ENCODE results near the gene UBL4B.

UBL4B gene

DNA sequence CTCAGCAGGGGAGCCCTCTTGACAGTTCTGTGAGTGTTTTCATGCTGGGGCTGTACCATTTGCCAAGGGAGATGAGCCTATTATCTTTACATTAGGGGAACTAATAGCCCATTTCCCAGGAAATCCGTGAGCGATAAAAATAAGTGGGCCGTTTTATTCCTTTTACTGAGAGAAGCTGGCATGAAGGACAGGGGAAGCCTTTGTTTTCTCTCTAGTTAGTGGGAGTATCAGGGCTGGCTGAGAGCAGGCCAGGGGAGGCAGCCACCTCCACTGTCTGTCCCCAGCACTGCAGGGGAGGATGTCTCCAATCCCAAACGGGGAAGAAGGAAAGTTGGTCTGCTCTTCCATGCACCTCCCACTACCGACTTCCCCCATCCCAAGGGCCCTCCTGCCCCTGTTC lies 2.5 kb downstream of the UBL4B start:
- FAIRE-seq, result no peak
- TF ChIP-seq, protein P1, sequence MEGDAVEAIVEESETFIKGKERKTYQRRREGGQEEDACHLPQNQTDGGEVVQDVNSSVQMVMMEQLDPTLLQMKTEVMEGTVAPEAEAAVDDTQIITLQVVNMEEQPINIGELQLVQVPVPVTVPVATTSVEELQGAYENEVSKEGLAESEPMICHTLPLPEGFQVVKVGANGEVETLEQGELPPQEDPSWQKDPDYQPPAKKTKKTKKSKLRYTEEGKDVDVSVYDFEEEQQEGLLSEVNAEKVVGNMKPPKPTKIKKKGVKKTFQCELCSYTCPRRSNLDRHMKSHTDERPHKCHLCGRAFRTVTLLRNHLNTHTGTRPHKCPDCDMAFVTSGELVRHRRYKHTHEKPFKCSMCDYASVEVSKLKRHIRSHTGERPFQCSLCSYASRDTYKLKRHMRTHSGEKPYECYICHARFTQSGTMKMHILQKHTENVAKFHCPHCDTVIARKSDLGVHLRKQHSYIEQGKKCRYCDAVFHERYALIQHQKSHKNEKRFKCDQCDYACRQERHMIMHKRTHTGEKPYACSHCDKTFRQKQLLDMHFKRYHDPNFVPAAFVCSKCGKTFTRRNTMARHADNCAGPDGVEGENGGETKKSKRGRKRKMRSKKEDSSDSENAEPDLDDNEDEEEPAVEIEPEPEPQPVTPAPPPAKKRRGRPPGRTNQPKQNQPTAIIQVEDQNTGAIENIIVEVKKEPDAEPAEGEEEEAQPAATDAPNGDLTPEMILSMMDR (IDR thresholded peaks at IDR 0.05; ENCODE audit: insufficient read depth, missing control alignments), result no peak
- no peak for DNase-seq (ENCODE audit: insufficient read length, low spot score)

- TF ChIP-seq, protein P1 (IDR thresholded peaks at IDR 0.05; ENCODE audit: insufficient read depth, missing control alignments), result no peak
- FAIRE-seq, result no peak
- no peak for DNase-seq (ENCODE audit: insufficient read length, low spot score)
Observed at GRCh38 chr1:110118636-110119396, 6.6 kb downstream of the UBL4B start.

DNA sequence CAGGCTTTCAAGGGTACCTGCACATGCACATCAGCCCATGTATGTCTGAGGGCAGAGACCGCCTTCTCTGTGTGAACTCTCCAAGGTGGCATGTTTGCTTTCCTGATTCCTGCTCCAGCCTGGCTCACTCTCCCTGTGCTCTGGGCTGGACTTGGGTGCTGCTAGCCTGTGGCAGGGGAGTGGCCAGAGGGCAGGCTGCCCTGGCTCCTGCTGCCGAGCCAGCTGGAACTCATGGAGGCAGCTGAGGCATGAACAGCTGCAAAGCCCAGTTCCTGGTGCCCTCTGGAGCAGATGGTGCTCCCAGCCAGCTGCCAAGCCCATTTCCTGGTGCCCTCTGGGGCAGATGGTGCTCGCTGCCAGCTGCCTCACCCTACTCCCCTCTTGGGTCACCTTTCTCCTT lies 7.6 kb downstream of the UBL4B start:
- no peak for DNase-seq (ENCODE audit: insufficient read length, low spot score)
- TF ChIP-seq, protein P1 (IDR thresholded peaks at IDR 0.05; ENCODE audit: insufficient read depth, missing control alignments), result no peak
- no peak for FAIRE-seq

GRCh38 chr1:110120960-110121561 lies 8.8 kb downstream of the UBL4B start:
- TF ChIP-seq, protein P1 (IDR thresholded peaks at IDR 0.05; ENCODE audit: insufficient read depth, missing control alignments), result no peak
- FAIRE-seq, result no peak
- DNase-seq (ENCODE audit: insufficient read length, low spot score), result no peak

DNA sequence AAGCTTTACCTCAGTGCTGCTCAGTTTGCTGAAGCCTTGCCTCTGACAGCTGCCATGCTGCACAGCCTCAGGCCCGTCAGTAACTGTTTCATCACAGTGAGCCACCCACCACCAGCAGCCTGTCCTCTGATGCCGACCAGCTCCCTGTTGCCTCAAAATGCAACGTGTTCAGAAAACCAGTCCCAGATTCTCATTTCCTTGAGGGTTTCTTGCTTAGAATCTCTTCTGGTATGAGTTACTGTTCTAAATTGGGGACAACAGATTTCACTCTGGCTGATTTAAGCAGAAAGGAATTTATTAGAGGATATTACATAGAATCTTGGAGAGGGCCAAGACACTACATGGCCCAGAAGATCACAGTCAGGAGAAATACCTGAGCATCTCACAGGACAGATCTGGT lies 11.0 kb downstream of the UBL4B start:
- TF ChIP-seq, protein P1 (IDR thresholded peaks at IDR 0.05; ENCODE audit: insufficient read depth, missing control alignments), result no peak
- FAIRE-seq (no peak), DNase-seq (ENCODE audit: insufficient read length, low spot score) (no peak)

DNA sequence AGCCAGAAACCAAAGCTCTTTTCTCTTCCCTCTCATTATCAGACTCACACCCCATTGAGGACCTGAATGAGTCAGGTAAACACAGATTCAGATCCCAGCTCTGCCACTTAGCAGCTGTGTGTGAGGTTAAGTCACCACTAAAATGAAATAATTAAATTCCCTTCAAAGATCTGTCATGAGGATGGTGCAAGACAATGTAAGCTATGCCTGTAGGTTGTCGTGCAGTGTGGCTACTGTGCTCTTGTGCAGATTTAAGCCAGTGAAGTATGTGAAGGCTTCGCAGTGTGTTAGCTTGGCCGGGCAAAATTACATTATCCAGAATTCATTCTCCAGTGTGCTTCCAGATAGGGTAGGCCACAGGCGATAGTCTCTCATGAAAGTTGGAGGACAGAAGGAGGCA lies 13.6 kb downstream of the UBL4B start:
- FAIRE-seq (no peak), DNase-seq (ENCODE audit: insufficient read length, low spot score) (no peak)
- TF ChIP-seq, protein P1 (IDR thresholded peaks at IDR 0.05; ENCODE audit: insufficient read depth, missing control alignments), result no peak

DNA sequence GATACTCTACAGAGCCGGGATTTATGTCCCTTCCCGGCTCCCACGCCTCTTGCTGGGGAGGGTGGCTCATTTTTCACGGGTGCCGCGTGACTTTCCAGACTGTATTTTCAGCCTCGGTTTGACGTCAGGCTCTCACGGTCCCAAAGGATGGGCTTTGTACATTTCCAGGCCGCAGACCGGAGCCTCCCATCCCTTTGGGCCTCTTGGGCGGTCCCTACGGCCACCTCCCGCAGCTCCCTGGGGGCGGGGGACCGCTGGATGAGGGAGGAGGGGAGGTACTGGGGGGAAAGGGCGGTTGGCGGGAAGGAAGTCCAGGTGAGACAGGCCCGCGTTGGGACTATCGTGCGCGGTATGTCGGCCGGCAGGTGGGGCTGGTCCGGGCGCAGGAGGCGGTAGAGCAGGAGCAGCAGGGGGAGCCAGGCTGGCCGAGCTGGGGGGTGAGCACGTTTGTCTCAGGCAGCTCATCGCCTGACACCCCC lies 17.9 kb downstream of the UBL4B start:
- FAIRE-seq (no peak), DNase-seq (ENCODE audit: insufficient read length, low spot score) (no peak)
- TF ChIP-seq, protein P1 (IDR thresholded peaks at IDR 0.05; ENCODE audit: insufficient read depth, missing control alignments), result no peak

Measured in D721Med (cell line).